Mesangial cell (primary cell): ENCODE measurements around the gene MAGI2. TPM values are rescaled to one million over a fixed set of nuclear protein-coding genes. Genes with fewer than 3 reads are reported as not detected.

Experiments
- total RNA-seq: library from RNA; depleted of rRNA; stranded (reverse); fragments of >200 nt; gene quantifications from 2 replicates; pipeline ENCODE4 v1.2.3, GENCODE V29; 2015

Gene MAGI2
- 0.81 and 4.6 TPM in 2 replicates for total RNA-seq

DNA sequence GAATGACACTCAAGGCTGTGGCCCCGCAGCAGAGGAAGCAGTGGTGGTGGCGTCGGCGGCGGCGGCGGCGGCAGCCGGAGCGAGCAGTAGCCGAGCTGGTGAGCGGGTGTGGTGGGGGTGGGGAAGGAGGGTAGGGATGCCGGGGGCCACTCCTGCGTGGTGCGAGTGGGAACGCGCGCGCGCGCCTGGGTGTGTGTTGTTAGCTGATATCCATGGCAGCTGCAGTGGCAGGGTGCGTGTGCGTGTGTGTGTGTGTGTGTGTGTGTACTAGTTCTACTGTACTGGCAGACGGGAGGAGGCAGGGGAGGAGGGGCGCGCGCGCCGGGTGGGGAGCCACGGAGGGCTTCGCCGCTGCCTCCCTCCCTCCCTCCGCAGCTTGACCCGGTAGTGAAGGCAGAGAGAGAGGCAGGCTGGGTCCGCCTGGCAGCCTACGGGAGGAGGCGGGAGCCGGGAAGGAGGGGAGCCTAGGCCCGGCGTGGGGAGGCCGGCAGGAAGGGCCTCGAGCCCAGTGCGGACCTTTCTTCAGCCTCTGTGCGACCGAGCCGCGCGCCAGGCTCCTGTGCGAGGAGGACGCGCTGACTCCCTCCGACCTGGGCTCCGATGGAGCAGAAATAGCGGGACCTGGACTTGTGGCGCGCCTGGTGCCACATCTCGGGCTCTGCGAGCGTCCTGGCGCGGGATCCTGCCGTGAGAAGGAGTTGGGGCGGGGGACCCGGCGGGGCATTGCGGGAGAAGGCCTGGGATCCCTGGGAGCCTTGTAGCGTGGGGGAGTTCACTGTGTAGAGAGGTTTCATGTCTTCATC, at the start of gene MAGI2:
TSS of gene MAGI2 (minus strand) at position 110 of the 803 bp plus-strand sequence. CDS start 347 bp downstream, outside the sequence.

